CD4-positive, alpha-beta T cell treated with Interleukin-4 for 1 hour (primary cell): ENCODE data around the gene PI4KA.
"Not testable (repeated sequence)": the region's sequence is repeated elsewhere in the genome, so short reads cannot be mapped to it uniquely, and the experiment has no call there.

Source experiments
- DNase-seq, 2 donors: peaks; one replicate each; pipeline ENCODE4 v3.0.0-alpha.2; 2020 to 2022

Gene PI4KA

GRCh38 chr22:20746431-20747189 lies 112.0 kb downstream of the PI4KA start:
- DNase-seq: no peak

GRCh38 chr22:20745119-20745518 lies 113.5 kb downstream of the PI4KA start:
- no peak for DNase-seq

- DNase-seq: no peak
Measured at GRCh38 chr22:20744456-20744855, 114.2 kb downstream of the PI4KA start.

GRCh38 chr22:20742764-20743163 lies 115.8 kb downstream of the PI4KA start:
- no peak for DNase-seq

GRCh38 chr22:20741634-20742581 lies 116.7 kb downstream of the PI4KA start:
- DNase-seq: peak; percentile 26 to 57

- no peak for DNase-seq
Measured at GRCh38 chr22:20741008-20741633, 117.5 kb downstream of the PI4KA start.

- DNase-seq: no peak
Measured at GRCh38 chr22:20740222-20740951, 118.2 kb downstream of the PI4KA start.

GRCh38 chr22:20738394-20739089 lies 120.1 kb downstream of the PI4KA start:
- no peak for DNase-seq

- not testable (repeated sequence) for DNase-seq
Measured at GRCh38 chr22:20736891-20737290, 121.7 kb downstream of the PI4KA start.

- not testable (repeated sequence) for DNase-seq
Measured at GRCh38 chr22:20735356-20736162, 123.1 kb downstream of the PI4KA start.

GRCh38 chr22:20732431-20732830 lies 126.2 kb downstream of the PI4KA start:
- not testable (repeated sequence) for DNase-seq

- no peak for DNase-seq
Measured at GRCh38 chr22:20729194-20729593, 129.4 kb downstream of the PI4KA start.

- DNase-seq: no peak
Measured at GRCh38 chr22:20728523-20729190, 130.0 kb downstream of the PI4KA start.

- DNase-seq: no peak
Measured at GRCh38 chr22:20727118-20728015, 131.2 kb downstream of the PI4KA start.

GRCh38 chr22:20725987-20726558 lies 132.5 kb downstream of the PI4KA start:
- no peak for DNase-seq

GRCh38 chr22:20724676-20725454 lies 133.7 kb downstream of the PI4KA start:
- DNase-seq: no peak

- DNase-seq: no peak
Measured at GRCh38 chr22:20721409-20722218, 137.0 kb downstream of the PI4KA start.
